Right cardiac atrium (tissue), 5 donors: ENCODE data around the gene SLC25A1. TPM values are rescaled to one million over a fixed set of nuclear protein-coding genes. Genes with fewer than 3 reads are reported as not detected.
A peak's percentile ranks its signal among the peaks of the same experiment; 100 is the strongest.

ENCODE experiments used
- ATAC-seq, 2 donors: fragments of 200-7000 bp; cut with Tn5 transposase; one replicate each; pipeline versions ENCODE4 v1.8.0 to v1.9.1; 2020; ENCODE audit warnings: moderate library complexity in 2 of 2, mild to moderate bottlenecking in 1 of 2
- DNase-seq, 3 donors: peaks; one replicate each; pipeline ENCODE4 v3.0.0-alpha.2; 2020
- H3K27ac ChIP-seq: one replicate; pipeline ENCODE4 v1.5.1; 2013; ENCODE audit warnings: mild to moderate bottlenecking, low read length, control low read depth, moderate library complexity
- H3K27me3 ChIP-seq: one replicate; pipeline ENCODE4 v1.6.1; 2013; ENCODE audit not compliant: control insufficient read depth, insufficient read depth
- H3K4me1 ChIP-seq: one replicate; pipeline ENCODE4 v1.6.1; 2013; ENCODE audit warnings: low read length; ENCODE audit not compliant: control insufficient read depth, insufficient read depth
- H3K4me3 ChIP-seq: one replicate; pipeline ENCODE4 v1.5.1; 2013; ENCODE audit warnings: low read length, control low read depth
- H3K9me3 ChIP-seq: one replicate; pipeline ENCODE4 v1.6.1; 2013; ENCODE audit warnings: low read length; ENCODE audit not compliant: control insufficient read depth
- WGBS: extraction: QIAGEN DNeasy Blood & Tissue Kit; methylation state at CpG from one replicate; pipeline ENCODE4 v1.1.7; 2013; 5-methylcytosine and 5-hydroxymethylcytosine counted together
- intact Hi-C, 4 donors: fragments of 100-400 bp; cut with DNase I; formaldehyde crosslinking; loops; one replicate each; pipeline versions ENCODE4 v1.11.0 to v1.14.0; 2022 to 2023
- polyA plus RNA-seq: library from polyadenylated mRNA; stranded (reverse); fragments of 200-250 nt; gene quantifications from one replicate; pipeline ENCODE4 v1.2.3, GENCODE V29; 2013
- total RNA-seq, 4 donors: library from RNA; stranded (reverse); fragmentation: NEBNext Ultra II Directional; extraction: Animal tissue kit (Norgen Biotek cat#: 25700); gene quantifications; one replicate each; pipeline ENCODE4 v1.2.1, GENCODE V29; 2021
- donor health status: healthy with polysubstance abuse.
- donor health status: DM: no; HTN: yes; CAD: no.
- donor health status: DM: no; HTN: no; CAD: no.
- donor health status: DM: no; HTN: yes; CAD: no; lungs with severe emphysema.
- donor health status: DM: yes; HTN: yes; CAD: no.

Gene SLC25A1
- total and polyA plus RNA-seq, 5 donors = 11.2 to 26.5 (median 19.0) TPM

DNA sequence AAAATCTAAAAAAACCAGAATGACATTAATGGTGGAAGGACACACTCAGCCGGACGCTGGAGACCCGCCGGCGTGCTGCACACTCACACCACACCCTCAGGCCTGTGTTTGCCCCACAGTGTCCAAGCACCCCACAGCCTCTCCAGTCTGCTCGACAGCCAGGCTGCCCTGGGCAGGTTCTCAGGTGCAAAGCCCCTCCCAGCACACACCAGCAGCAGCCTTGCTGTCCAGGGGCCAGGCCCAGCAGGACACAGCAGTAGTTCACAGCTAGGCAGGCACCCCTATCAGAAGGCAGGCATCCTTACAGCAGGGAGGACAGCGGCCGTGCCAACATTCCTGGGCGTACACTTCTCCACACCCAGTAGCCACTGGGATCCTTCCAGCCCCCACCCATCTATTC lies 1.7 kb upstream of the SLC25A1 start:
- no peaks in the 10 kb centered on the region for H3K27me3 ChIP-seq
- H3K4me1 ChIP-seq = no peaks in the 10 kb centered on the region
- DNase-seq (no peak), ATAC-seq (no peak)
- 90% methylated on average over 9 of the region's 9 CpGs for WGBS
- intact Hi-C loops = no loop called here
- no peak overlapping the region for H3K4me3 ChIP-seq
- no peak overlapping the region for H3K27ac ChIP-seq
- H3K9me3 ChIP-seq = no peaks in the 10 kb centered on the region

DNA sequence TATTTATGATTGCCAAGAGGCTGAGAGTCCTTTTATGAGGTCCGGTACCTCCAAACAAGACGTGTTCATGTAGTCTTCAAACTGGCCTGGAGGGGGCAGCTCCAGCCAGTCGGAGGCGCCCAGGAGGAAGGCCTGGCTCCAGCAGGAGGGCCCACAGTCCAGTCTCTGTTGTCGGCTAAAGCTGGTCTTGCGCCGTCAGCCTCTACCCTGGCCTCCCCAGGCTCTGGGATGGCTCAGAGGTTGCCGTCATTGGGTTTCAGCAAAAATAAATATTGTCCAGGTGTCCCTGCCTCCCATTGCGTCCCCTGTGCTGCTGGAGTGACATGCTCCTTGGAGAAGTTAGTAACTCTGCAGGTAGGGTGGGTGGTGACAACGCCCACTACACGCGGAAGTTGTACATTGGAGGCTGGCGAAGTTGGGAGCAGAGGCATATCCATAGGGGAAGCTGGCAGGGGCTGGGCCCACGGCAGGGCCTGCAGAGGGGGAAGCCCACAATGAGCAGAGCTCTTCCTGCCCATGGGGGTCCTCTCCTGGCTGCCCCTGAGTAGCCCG lies 1.0 kb upstream of the SLC25A1 start:
- intact Hi-C loops = loop anchor here in 1 of 4 donors (5.0 kb wide), 1 partner anchor 113 kb away; the partner anchor contains the start of gene CLTCL1

DNA sequence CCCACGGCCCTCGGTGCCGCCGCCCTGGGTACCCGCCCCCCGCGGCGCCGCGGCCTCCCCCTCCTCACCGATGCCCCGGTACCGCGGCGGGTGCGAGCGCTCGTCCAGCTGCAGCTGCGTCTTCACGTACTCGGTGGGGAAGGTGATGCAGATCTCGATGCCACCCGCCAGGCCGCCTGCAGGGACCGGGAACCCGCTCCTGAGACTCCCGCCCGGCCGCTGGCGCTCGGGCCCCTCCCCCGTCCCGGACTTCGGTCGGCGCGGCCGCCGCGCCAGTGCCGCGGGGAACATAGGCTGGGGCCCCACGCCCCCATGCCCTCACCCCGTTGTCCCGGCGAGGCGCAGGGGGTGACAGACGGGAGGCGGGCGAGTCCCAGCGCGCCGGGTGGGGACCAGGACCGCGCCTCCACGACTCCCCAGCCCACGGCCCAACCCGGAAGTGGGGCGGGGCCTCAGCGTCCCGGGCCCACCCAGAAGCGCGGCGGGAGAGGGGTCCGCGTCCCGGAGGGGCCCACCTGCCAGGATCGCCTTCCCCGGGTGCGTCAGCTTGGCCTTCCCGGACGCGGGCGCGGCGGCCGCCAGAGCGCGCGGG lies 375 bp downstream of the SLC25A1 start:
- ATAC-seq = peak; percentile 9 to 14
- WGBS = under 1% methylated on average over 80 of the region's 80 CpGs
- intact Hi-C loops = loop anchor here in 1 of 4 donors (5.0 kb wide), 1 partner anchor 114 kb away; the partner anchor contains the start of gene CLTCL1
- no peaks in the 10 kb centered on the region for H3K27me3 ChIP-seq
- no peaks in the 10 kb centered on the region for H3K9me3 ChIP-seq
- peak overlapping the region; percentile 91 for H3K4me3 ChIP-seq
- peak in 2 of 3 donors; percentile 57 to 84 for DNase-seq
- peak overlapping the region; percentile 88 for H3K27ac ChIP-seq
- H3K4me1 ChIP-seq = peaks cover 3% of the 10 kb centered on the region

More for the DNA sequence above, 1.0 kb upstream of the SLC25A1 start:
- Histone ChIP-seq H3K9me3 (no peaks in the 10 kb centered on the region), H3K4me1 (no peaks in the 10 kb centered on the region), H3K4me3 (peak overlapping the region; percentile 91), H3K27ac (peak overlapping the region; percentile 66), H3K27me3 (no peaks in the 10 kb centered on the region)
- DNase-seq (peak; percentile 80 to 90 (median 90)), ATAC-seq (peak; percentile 74 to 79)
- WGBS = 43% methylated on average over 15 of the region's 15 CpGs

DNA sequence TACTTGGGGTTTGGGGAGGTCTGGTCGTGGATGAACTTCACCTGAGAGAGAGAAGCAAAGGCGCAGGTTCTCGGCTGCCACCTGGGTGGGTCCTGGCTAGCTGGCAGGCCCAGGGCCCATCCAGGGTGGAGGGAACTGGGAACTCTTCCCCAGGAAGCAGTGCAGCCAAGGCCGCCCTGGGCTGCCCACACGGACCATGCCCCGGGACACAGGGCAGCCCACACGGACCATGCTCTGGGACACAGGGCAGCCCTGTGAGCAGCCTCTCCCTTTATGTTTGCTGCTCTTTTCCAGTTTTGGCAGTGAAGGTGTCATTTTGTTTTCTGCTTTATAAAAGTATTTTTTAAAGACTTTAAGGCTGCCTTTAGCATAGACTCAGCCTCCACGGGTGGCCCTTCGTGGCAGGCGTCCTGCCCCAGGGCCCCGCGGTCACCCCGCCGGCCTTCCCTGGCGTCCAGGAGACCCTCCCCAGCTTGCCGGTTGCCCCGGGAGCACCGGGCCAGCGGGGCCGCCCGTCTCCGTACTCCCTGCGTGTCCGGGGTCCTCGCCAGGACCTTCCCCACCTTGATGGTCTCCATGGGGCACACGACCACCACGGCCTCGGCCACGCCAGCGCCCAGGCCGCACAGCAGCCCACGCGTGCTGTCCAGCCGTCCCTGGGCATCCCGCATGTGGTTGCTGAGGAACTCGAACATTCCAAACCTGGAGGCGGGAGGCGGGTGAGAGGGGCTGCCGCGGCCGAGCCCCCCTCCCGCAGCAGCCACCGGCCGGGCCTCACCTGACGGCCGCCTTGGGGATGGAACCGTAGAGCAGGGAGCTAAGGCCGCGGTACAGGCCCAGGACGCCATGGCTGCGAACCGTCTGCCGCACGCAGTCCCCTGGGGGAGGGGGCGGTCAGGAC lies 1.1 kb downstream of the SLC25A1 start:
- Histone ChIP-seq H3K4me1 (peaks cover 4% of the 10 kb centered on the region), H3K4me3 (peak overlapping the region; percentile 91)
- intact Hi-C loops = loop anchor here in 1 of 4 donors (5.0 kb wide), 1 partner anchor 115 kb away; the partner anchor contains the start of gene CLTCL1

DNA sequence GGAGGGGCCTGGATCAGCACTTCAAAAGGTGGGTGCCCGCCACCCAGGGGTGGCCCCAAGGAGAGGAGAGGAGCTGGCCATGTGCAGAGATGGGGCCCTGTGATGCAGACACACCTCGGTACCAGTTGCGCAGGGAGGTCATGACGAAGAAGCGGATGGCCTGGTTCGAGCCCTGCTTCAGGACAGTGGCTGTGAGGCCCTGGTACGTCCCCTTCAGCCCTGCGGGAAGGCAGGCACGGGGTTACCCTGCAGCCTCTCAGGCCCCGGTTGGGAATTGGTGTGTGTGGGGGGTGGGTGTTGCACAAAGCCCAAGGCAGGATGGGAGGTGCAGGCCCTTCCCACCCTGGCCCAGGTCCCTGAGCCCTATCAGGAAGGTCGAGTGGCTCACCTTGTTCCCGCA lies 1.8 kb downstream of the SLC25A1 start:
- H3K4me1 ChIP-seq = peaks cover 5% of the 10 kb centered on the region
- no peak overlapping the region for H3K27ac ChIP-seq
- DNase-seq (no peak), ATAC-seq (no peak)
- 82% methylated on average over 12 of the region's 12 CpGs for WGBS
- no peaks in the 10 kb centered on the region for H3K27me3 ChIP-seq
- H3K4me3 ChIP-seq = no peak overlapping the region
- no peaks in the 10 kb centered on the region for H3K9me3 ChIP-seq
- intact Hi-C loops = loop anchor here in 1 of 4 donors (5.0 kb wide), 1 partner anchor 116 kb away; the partner anchor contains the start of gene CLTCL1

More for the DNA sequence above, 1.1 kb downstream of the SLC25A1 start:
- ATAC-seq (no peak), DNase-seq (no peak)
- no peaks in the 10 kb centered on the region for H3K9me3 ChIP-seq
- H3K27ac ChIP-seq = no peak overlapping the region
- WGBS = 30% methylated on average over 55 of the region's 55 CpGs
- no peaks in the 10 kb centered on the region for H3K27me3 ChIP-seq

DNA sequence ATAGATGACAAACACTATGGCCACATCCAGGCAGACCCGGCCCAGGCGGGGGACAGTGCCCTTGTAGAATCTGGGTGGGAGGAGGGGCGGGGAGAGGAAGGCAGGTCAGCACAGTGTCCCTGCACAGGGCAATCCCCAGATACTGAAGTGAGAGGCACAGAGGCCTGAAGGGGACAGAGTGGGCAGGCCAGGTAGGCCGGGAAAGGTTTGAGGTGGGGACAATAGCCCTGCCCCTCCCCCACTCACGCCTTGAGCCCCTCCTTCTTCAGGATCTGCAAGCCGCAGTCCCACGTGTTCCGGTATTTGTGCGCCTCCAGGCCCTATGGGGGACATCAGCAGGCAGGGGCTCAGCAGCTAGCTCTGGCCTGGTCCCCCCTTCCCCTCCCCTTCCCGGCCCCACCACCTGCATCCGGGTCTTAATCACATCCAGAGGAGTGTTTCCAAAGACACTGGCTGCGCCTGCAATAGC lies 2.3 kb downstream of the SLC25A1 start:
- Histone ChIP-seq H3K4me3 (no peak overlapping the region), H3K4me1 (peaks cover 5% of the 10 kb centered on the region), H3K9me3 (no peaks in the 10 kb centered on the region), H3K27ac (no peak overlapping the region), H3K27me3 (no peaks in the 10 kb centered on the region)
- no peak for DNase-seq
- intact Hi-C loops = loop anchor here in 1 of 4 donors (5.0 kb wide), 1 partner anchor 116 kb away; the partner anchor contains the start of gene CLTCL1
- 66% methylated on average over 12 of the region's 12 CpGs for WGBS
- no peak for ATAC-seq

DNA sequence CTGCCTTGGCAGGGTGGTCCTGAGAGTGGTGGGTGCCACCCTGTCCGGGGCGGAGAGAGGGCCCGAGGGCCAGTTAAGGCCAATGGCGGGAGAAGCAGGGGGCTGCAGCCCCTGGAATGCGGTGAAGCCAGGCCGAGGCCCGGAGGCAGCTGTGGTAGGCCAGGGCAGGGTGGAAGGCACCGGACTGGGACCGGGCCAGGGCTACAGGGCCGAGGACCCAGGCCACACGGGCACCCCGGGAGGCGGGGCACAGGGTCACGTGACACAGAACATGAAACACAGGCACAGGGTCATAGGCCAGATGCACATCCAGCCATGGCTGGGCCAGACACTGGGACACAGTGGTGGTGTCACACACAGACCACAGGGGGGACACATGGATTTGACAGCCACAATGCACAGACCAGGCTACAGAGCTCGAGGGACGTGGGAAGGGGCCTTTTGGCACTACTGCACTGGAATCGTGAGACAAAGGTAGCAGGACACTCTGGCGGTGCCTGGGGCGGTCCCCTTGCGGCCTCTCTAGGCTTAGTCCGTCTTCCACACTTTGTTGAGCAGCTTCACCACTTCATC lies 2.8 kb downstream of the SLC25A1 start:
- WGBS = 84% methylated on average over 21 of the region's 21 CpGs
- no peak overlapping the region for H3K4me3 ChIP-seq
- DNase-seq (peak in 1 of 3 donors; percentile 67), ATAC-seq (no peak)
- H3K4me1 ChIP-seq = peaks cover 8% of the 10 kb centered on the region
- no peaks in the 10 kb centered on the region for H3K27me3 ChIP-seq
- no peak overlapping the region for H3K27ac ChIP-seq
- intact Hi-C loops = loop anchor here in 1 of 4 donors (5.0 kb wide), 1 partner anchor 117 kb away; the partner anchor contains the start of gene CLTCL1
- H3K9me3 ChIP-seq = no peaks in the 10 kb centered on the region

DNA sequence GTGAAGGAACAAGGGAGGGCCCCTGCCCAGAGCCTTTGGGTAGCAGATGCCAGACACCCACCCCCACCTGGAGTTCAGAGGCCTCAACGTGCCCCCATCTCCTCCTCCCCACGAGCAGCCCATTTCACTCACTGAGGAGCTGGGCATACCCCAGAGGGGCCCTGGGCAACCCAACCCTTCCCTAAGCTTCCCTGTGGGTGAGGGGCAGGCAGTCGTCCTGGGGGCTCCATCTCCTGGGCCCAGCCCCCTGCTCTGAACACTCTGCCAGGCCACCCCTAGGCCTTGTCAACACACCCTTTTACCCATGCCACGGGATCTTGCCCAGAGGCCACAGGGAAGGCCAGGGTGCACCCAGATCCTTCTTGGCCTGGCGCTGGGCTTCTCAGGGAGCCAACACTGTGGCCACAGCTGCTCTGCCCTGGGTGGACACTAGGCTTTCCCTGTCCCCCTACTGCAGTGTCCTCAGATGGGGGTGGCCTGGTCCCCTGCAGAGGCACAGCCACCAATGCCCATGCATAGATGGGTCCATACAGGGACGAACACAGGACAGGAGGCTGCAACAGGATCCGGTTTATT lies 3.4 kb downstream of the SLC25A1 start:
- H3K27ac ChIP-seq = no peak overlapping the region
- no peak overlapping the region for H3K4me3 ChIP-seq
- no peaks in the 10 kb centered on the region for H3K27me3 ChIP-seq
- no peaks in the 10 kb centered on the region for H3K9me3 ChIP-seq
- peaks cover 12% of the 10 kb centered on the region for H3K4me1 ChIP-seq
- no peak for ATAC-seq
- intact Hi-C loops = loop anchor here in 1 of 4 donors (5.0 kb wide), 1 partner anchor 117 kb away; the partner anchor contains the start of gene CLTCL1
- DNase-seq = no peak
- WGBS = 74% methylated on average over 7 of the region's 7 CpGs

DNA sequence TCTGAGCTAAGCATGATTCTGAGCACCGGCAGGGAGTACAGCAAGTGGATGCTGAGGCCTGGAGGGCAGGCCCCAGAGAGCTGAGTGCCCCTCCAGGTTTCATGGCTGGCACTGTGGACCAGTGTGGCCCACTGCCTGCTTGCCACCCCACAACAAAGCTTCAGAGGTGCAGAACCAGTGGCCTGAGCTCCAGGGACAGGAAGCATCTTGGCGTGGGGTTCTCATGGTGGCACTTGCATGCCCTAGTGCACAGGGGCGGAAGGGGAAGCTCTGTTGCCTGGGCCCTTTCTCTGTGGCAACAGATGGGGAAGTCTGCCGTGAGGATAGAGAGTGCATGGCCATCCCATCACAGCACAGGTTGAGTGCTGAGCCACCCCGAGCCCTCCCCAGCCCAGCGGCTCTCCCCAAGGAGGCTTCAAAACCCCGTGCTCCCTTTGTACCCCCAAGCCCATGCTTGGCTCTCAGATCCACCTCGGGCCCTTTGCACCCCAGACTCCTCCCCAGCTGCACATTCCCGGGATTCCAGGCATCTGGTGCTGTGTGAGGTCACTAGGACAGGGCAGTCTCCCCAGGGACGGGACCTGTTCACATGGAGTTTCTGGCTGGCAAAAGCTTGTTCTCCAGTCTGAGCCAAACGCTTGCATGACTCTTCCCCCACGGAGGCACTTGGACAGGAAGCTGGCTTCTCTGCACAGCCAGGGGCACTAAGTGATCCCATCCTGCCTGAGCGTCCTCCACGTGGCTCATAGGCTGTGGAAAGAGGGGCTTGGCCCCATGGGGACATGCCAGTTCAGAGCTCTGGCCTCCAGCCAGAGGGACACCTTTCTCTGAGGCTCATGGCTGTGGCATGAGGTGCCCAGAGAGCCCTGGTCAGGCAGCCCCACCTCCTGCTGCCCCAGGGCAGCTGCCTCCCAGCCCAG lies 4.2 kb downstream of the SLC25A1 start:
- no peak overlapping the region for H3K27ac ChIP-seq
- no peaks in the 10 kb centered on the region for H3K27me3 ChIP-seq
- 38% methylated on average over 14 of the region's 14 CpGs for WGBS
- DNase-seq = peak in 2 of 3 donors; percentile 70 to 72
- H3K4me3 ChIP-seq = no peak overlapping the region
- peaks cover 12% of the 10 kb centered on the region for H3K4me1 ChIP-seq
- intact Hi-C loops = loop anchor here in 1 of 4 donors (5.0 kb wide), 1 partner anchor 118 kb away; the partner anchor contains the start of gene CLTCL1
- H3K9me3 ChIP-seq = no peaks in the 10 kb centered on the region
- no peak for ATAC-seq
